ENCODE results near the gene GLB1L3. TPM values are rescaled to one million over a fixed set of nuclear protein-coding genes. Genes with fewer than 3 reads are reported as not detected.

Gene GLB1L3
- total and polyA plus RNA-seq, 2 of the 4 experiments (the other 2 are of a cell fraction): not detected

DNA sequence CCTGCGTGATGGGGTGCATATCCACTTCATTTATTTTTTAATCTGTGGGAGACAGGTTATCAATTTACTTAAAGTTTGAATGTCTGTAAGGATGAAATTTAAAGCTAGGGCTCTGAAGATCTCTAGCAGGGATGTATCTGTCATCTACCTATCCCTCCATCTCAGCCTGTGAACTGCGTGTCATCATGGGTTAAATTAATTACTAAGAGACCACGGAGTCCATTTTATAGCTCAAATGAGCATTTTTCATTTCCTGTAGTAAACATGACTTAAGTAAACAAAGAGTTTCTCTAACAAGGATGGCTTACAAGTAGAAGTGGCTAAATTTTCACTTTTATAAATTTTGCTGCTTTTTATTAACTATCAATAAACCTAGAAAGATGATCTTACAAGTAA lies 2.9 kb upstream of the GLB1L3 start:
- no TSS peak for BruUV-seq (replicated peaks)
- H3K27me3 ChIP-seq (ENCODE audit: control insufficient read depth, insufficient read depth, low read length): peaks cover 65% of the 10 kb centered on the region
- no peak overlapping the region for H2AK9ac ChIP-seq (replicated peaks; ENCODE audit: low read depth, low read length, poor library complexity)
- ChIA-PET POLR2A (ENCODE audit: unreplicated experiment) (no interaction called here), CTCF (interaction anchor here (0.6 to 1.8 kb wide), 2 partner anchors 12 to 45 kb away, joined by 3 to 6 read pairs; no protein-coding TSS in a partner anchor)
- no peak overlapping the region for H3K4ac ChIP-seq (ENCODE audit: low read depth, low read length)
- H2AFZ ChIP-seq (replicated peaks; ENCODE audit: low read length, poor library complexity): no peak overlapping the region
- no peak overlapping the region for H4K91ac ChIP-seq (ENCODE audit: insufficient read depth, low read depth, low read length)
- intact Hi-C loops (cut with micrococcal nuclease) (no loop called here), dilution Hi-C loops (cut with HindIII; ENCODE audit: low sequenced_read_pairs, unreplicated experiment) (no loop called here), in situ Hi-C loops (cut with MboI; ENCODE audit: low sequenced_read_pairs) (no loop called here)
- H3K56ac ChIP-seq (ENCODE audit: extremely low read depth, insufficient read depth, low read length): no peak overlapping the region
- H2BK120ac ChIP-seq (ENCODE audit: low read depth, low read length): no peak overlapping the region
- no peak overlapping the region for H3K23ac ChIP-seq (ENCODE audit: low read depth, low read length)
- no peak overlapping the region for H3K4me2 ChIP-seq (ENCODE audit: low read depth, low read length)
- no peaks in the 10 kb centered on the region for H3K36me3 ChIP-seq (ENCODE audit: control insufficient read depth, insufficient read depth, low read length)
- no peak overlapping the region for H4K5ac ChIP-seq (ENCODE audit: low read depth, low read length)
- no peaks in the 10 kb centered on the region for H4K20me1 ChIP-seq (ENCODE audit: insufficient read depth, low read length)
- no peak for ATAC-seq (ENCODE audit: low read depth)
- no peak for DNase-seq
- TF ChIP-seq MAFK (IDR thresholded peaks at IDR 0.05; ENCODE audit: low read depth, low read length) (no peak), MAZ (IDR thresholded peaks at IDR 0.05; ENCODE audit: borderline replicate concordance, low read depth, low read length) (no peak), FOS (IDR thresholded peaks at IDR 0.05; ENCODE audit: low read depth, low read length) (no peak), RFX5 (IDR thresholded peaks at IDR 0.05; ENCODE audit: low read depth, low read length) (no peak), MXI1 (IDR thresholded peaks at IDR 0.05; ENCODE audit: borderline replicate concordance, low read depth, low read length) (no peak), POLR2A (IDR thresholded peaks at IDR 0.05; ENCODE audit: low read depth, low read length) (no peak), SMC3 (IDR thresholded peaks at IDR 0.05; ENCODE audit: low read depth, low read length) (no peak), RCOR1 (IDR thresholded peaks at IDR 0.05; ENCODE audit: insufficient replicate concordance, low read length) (no peak), CEBPB (IDR thresholded peaks at IDR 0.05; ENCODE audit: low read depth, low read length) (no peak), BHLHE40 (IDR thresholded peaks at IDR 0.05; ENCODE audit: low read depth, low read length) (no peak), RAD21 (IDR thresholded peaks at IDR 0.05; ENCODE audit: low read length) (no peak), CHD1 (IDR thresholded peaks at IDR 0.05; ENCODE audit: low read depth, low read length) (no peak), NFE2L2 (IDR thresholded peaks at IDR 0.05; ENCODE audit: low read depth, low read length) (no peak)
- TF ChIP-seq, protein P1, sequence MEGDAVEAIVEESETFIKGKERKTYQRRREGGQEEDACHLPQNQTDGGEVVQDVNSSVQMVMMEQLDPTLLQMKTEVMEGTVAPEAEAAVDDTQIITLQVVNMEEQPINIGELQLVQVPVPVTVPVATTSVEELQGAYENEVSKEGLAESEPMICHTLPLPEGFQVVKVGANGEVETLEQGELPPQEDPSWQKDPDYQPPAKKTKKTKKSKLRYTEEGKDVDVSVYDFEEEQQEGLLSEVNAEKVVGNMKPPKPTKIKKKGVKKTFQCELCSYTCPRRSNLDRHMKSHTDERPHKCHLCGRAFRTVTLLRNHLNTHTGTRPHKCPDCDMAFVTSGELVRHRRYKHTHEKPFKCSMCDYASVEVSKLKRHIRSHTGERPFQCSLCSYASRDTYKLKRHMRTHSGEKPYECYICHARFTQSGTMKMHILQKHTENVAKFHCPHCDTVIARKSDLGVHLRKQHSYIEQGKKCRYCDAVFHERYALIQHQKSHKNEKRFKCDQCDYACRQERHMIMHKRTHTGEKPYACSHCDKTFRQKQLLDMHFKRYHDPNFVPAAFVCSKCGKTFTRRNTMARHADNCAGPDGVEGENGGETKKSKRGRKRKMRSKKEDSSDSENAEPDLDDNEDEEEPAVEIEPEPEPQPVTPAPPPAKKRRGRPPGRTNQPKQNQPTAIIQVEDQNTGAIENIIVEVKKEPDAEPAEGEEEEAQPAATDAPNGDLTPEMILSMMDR (conservative IDR thresholded peaks at IDR 0.05; ENCODE audit: low read depth, low read length): no peak
- TF ChIP-seq, protein P2, sequence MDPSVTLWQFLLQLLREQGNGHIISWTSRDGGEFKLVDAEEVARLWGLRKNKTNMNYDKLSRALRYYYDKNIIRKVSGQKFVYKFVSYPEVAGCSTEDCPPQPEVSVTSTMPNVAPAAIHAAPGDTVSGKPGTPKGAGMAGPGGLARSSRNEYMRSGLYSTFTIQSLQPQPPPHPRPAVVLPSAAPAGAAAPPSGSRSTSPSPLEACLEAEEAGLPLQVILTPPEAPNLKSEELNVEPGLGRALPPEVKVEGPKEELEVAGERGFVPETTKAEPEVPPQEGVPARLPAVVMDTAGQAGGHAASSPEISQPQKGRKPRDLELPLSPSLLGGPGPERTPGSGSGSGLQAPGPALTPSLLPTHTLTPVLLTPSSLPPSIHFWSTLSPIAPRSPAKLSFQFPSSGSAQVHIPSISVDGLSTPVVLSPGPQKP (IDR thresholded peaks at IDR 0.05; ENCODE audit: borderline replicate concordance, low read depth, low read length): no peak
- TF ChIP-seq, protein P3, sequence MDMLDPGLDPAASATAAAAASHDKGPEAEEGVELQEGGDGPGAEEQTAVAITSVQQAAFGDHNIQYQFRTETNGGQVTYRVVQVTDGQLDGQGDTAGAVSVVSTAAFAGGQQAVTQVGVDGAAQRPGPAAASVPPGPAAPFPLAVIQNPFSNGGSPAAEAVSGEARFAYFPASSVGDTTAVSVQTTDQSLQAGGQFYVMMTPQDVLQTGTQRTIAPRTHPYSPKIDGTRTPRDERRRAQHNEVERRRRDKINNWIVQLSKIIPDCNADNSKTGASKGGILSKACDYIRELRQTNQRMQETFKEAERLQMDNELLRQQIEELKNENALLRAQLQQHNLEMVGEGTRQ (IDR thresholded peaks at IDR 0.05; ENCODE audit: low read depth, low read length): no peak
- no CpG with 5 or more reads among the region's 3 CpGs for WGBS, 2 experiments (ENCODE audit: extremely low coverage in 2 of 2, insufficient read length in 1 of 2)
- H3K4me3 ChIP-seq (ENCODE audit: insufficient read depth, low read depth, low read length): no peak overlapping the region
- H2AK5ac ChIP-seq (ENCODE audit: low read depth, low read length): no peak overlapping the region
- no peak overlapping the region for H2BK5ac ChIP-seq (ENCODE audit: low read depth, low read length, poor library complexity, severe bottlenecking)
- H3K14ac ChIP-seq (replicated peaks; ENCODE audit: low read depth, low read length): no peak overlapping the region
- peaks cover 6% of the 10 kb centered on the region for H3K9me3 ChIP-seq (ENCODE audit: control insufficient read depth, insufficient read depth, low read length)
- peaks cover 1% of the 10 kb centered on the region; the same call in 1 of the 2 replicates for H3K4me1 ChIP-seq (ENCODE audit: control insufficient read depth, insufficient read depth, low read length)
- no peaks in the 10 kb centered on the region for H3K79me1 ChIP-seq (ENCODE audit: low read depth in 1 of 2, low read length in 2 of 2)
- no peak overlapping the region for H2BK20ac ChIP-seq (ENCODE audit: low read depth, low read length)
- H2BK15ac ChIP-seq (ENCODE audit: low read depth, low read length): no peak overlapping the region
- no peak overlapping the region for H4K8ac ChIP-seq (ENCODE audit: low read depth in 2 of 2, low read length in 2 of 2)
- H3K18ac ChIP-seq (ENCODE audit: low read depth, low read length): no peak overlapping the region
- H3K9ac ChIP-seq (ENCODE audit: low read depth, low read length): no peak overlapping the region
- H3K27ac ChIP-seq (ENCODE audit: insufficient read depth, low read length): no peak overlapping the region
- H3K9me1 ChIP-seq (ENCODE audit: insufficient read depth, low read length): no peaks in the 10 kb centered on the region

Data from IMR-90 (cell line).